Liver (tissue), 9 donors: ENCODE results near the gene ARHGEF7. TPM values are rescaled to one million over a fixed set of nuclear protein-coding genes. Genes with fewer than 3 reads are reported as not detected.

Source experiments
- DNase-seq: peaks from one replicate; pipeline ENCODE4 v3.0.0-alpha.2; 2017; ENCODE audit warnings: low spot score
- H3K27ac ChIP-seq, 2 donors: one replicate each; pipeline ENCODE4 v1.7.0; 2013; ENCODE audit warnings: inconsistent platforms in 2 of 2, low read length in 2 of 2, control low read depth in 1 of 2, low read depth in 1 of 2, mild to moderate bottlenecking in 1 of 2
- H3K27me3 ChIP-seq, 4 donors: one replicate each; pipeline versions ENCODE4 v1.6.1 to v1.7.0; 2013; ENCODE audit warnings: low read length in 3 of 4, inconsistent platforms in 1 of 4, mild to moderate bottlenecking in 1 of 4, moderate library complexity in 1 of 4; ENCODE audit not compliant: control insufficient read depth in 4 of 4, insufficient read depth in 4 of 4
- H3K36me3 ChIP-seq, 4 donors: one replicate each; pipeline versions ENCODE4 v1.6.1 to v1.7.0; 2013; ENCODE audit warnings: low read length in 3 of 4, mild to moderate bottlenecking in 3 of 4, low read depth in 1 of 4, moderate library complexity in 1 of 4; ENCODE audit not compliant: control insufficient read depth in 4 of 4, insufficient read depth in 3 of 4
- H3K4me1 ChIP-seq, 4 donors: one replicate each; pipeline versions ENCODE4 v1.6.1 to v1.7.0; 2013; ENCODE audit warnings: low read length in 3 of 4, mild to moderate bottlenecking in 3 of 4, moderate library complexity in 1 of 4; ENCODE audit not compliant: control insufficient read depth in 4 of 4, insufficient read depth in 4 of 4
- H3K4me3 ChIP-seq, 3 donors: one replicate each; pipeline versions ENCODE4 v1.6.1 to v1.7.0; 2013; ENCODE audit warnings: low read length in 3 of 3, control low read depth in 1 of 3, low read depth in 1 of 3, mild to moderate bottlenecking in 1 of 3
- H3K9ac ChIP-seq, 2 donors: one replicate each; pipeline ENCODE4 v1.7.0; 2013; ENCODE audit warnings: low read length in 2 of 2, mild to moderate bottlenecking in 2 of 2, moderate library complexity in 2 of 2, control low read depth in 1 of 2, low read depth in 1 of 2
- H3K9me3 ChIP-seq, 4 donors: one replicate each; pipeline versions ENCODE4 v1.6.1 to v1.7.0; 2013; ENCODE audit warnings: low read length in 3 of 4; ENCODE audit not compliant: control insufficient read depth in 4 of 4
- FOXA1 ChIP-seq: IDR thresholded peaks from 2 replicates; pipeline ENCODE4 v1.6.1; 2016; ENCODE audit warnings: antibody characterized with exemption
- GABPA ChIP-seq, 2 donors: IDR thresholded peaks in 1 of 2; conservative IDR thresholded peaks in 1 of 2; 2 replicates each; pipeline ENCODE4 v1.6.1; 2016; ENCODE audit warnings: antibody characterized with exemption in 2 of 2, mild to moderate bottlenecking in 1 of 2, moderate library complexity in 1 of 2
- HNF4A ChIP-seq, 2 donors: conservative IDR thresholded peaks; 2 replicates each; pipeline ENCODE4 v1.6.1; 2016; ENCODE audit warnings: antibody characterized with exemption in 2 of 2, mild to moderate bottlenecking in 2 of 2
- HNF4G ChIP-seq: IDR thresholded peaks from 2 replicates; pipeline ENCODE4 v1.6.1; 2016; ENCODE audit warnings: antibody characterized with exemption
- NR2F2 ChIP-seq: IDR thresholded peaks from 2 replicates; pipeline ENCODE4 v1.6.1; 2016; ENCODE audit warnings: antibody characterized with exemption
- RAD21 ChIP-seq, 2 donors: IDR thresholded peaks; 2 replicates each; pipeline ENCODE4 v1.6.1; 2016; ENCODE audit warnings: antibody characterized with exemption in 2 of 2, mild to moderate bottlenecking in 2 of 2
- RXRA ChIP-seq, 2 donors: IDR thresholded peaks; 2 replicates each; pipeline ENCODE4 v1.6.1; 2017 to 2018; ENCODE audit warnings: antibody characterized with exemption in 2 of 2, mild to moderate bottlenecking in 1 of 2
- TAF1 ChIP-seq: conservative IDR thresholded peaks from 2 replicates; pipeline ENCODE4 v1.6.1; 2016; ENCODE audit warnings: antibody characterized with exemption, mild to moderate bottlenecking
- WGBS: extraction: QIAGEN DNeasy Blood & Tissue Kit; methylation state at CpG from one replicate; pipeline ENCODE4 v1.1.7; 2013; 5-methylcytosine and 5-hydroxymethylcytosine counted together
- polyA plus RNA-seq, 2 donors: library from polyadenylated mRNA; stranded (reverse) in 1 of 2; unstranded in 1 of 2; fragments of 200-250 nt in 1 of 2; fragments of >200 nt in 1 of 2; fragmentation: Nextera tagmentation in 1 of 2; extraction: Ambion mirVana in 1 of 2; gene quantifications; one replicate each; pipeline versions ENCODE4 v1.2.1 to v1.2.3, GENCODE V29; 2013 to 2015
- total RNA-seq, 2 donors: library from RNA; depleted of rRNA; stranded (reverse); fragments of >200 nt; gene quantifications; one replicate each; pipeline ENCODE4 v1.2.3, GENCODE V29; 2014
- TF ChIP-seq, protein P1 (sequence below): fragments of 150-350 bp; IDR thresholded peaks from 2 replicates; pipeline ENCODE4 v1.5.1; 2017; ENCODE audit warnings: improper control_type of control experiment, low read depth, low read length; ENCODE audit not compliant: missing input control
- TF ChIP-seq, protein P2 (sequence below): IDR thresholded peaks from 2 replicates; pipeline ENCODE4 v1.6.1; 2016; ENCODE audit warnings: antibody characterized with exemption
- TF ChIP-seq, protein P3 (sequence below): IDR thresholded peaks from 2 replicates; pipeline ENCODE4 v1.6.1; 2016; ENCODE audit warnings: antibody characterized with exemption, mild to moderate bottlenecking
- donor health status: healthy.
- donor health status: healthy.
- donor health status: healthy.
- donor health status: healthy.
- donor health status: healthy.

The ARHGEF7 gene
- total and polyA plus RNA-seq, 4 donors: 10.3 to 37.5 (median 20.1) TPM

DNA sequence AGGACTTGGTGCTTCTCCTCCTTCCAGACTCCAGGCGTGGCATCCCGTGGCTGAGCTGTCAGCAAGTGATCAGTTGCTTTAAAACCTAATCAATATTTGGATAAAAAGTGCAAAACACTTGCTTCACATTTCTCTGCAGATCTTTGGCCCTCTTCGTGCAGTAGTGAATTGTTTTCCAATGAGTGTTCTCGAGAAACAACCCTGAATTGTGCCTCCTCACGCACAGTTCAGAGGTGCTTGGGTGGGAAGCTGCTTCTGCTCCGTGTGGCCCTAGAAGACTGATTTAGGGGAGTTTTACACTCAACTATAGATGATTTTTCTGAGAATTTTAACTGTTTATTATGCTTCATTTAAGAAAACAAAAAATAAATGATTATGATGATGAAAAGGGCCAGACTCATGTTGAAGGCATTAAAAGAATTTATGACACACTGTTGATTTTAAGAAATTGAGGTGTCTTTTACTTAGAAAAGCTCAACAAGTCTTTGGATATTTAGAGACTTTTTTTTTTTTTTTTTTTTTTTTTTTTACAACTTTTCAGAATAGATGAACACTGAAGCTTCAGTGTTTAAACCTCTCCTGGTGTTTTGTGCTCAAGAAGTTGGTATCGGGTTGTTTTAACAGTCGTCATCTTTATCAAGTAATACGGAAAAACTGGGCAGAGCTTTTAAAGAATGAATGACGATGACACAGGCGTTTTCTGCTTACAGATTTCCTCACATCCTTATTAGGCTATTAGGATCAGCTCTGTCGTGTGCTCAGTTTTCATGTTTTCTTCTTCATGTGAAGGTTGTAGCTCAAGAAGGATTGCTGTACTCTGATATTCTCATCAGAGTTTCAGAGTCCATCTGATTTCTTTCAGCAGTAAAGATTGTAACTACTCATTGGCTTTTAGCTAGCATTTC is 165.8 kb downstream of the ARHGEF7 start:
- Histone ChIP-seq H3K4me3 (no peak overlapping the region), H3K4me1 (peaks cover 0 to 11% (median 3%) of the 10 kb centered on the region in 4 donors), H3K9ac (no peak overlapping the region), H3K27me3 (no peaks in the 10 kb centered on the region), H3K27ac (peak overlapping the region in 1 of 2 donors; percentile 5), H3K9me3 (no peaks in the 10 kb centered on the region), H3K36me3 (peaks cover 13 to 62% (median 45%) of the 10 kb centered on the region in 4 donors)
- TF ChIP-seq, protein P1, sequence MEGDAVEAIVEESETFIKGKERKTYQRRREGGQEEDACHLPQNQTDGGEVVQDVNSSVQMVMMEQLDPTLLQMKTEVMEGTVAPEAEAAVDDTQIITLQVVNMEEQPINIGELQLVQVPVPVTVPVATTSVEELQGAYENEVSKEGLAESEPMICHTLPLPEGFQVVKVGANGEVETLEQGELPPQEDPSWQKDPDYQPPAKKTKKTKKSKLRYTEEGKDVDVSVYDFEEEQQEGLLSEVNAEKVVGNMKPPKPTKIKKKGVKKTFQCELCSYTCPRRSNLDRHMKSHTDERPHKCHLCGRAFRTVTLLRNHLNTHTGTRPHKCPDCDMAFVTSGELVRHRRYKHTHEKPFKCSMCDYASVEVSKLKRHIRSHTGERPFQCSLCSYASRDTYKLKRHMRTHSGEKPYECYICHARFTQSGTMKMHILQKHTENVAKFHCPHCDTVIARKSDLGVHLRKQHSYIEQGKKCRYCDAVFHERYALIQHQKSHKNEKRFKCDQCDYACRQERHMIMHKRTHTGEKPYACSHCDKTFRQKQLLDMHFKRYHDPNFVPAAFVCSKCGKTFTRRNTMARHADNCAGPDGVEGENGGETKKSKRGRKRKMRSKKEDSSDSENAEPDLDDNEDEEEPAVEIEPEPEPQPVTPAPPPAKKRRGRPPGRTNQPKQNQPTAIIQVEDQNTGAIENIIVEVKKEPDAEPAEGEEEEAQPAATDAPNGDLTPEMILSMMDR: no peak
- TF ChIP-seq TAF1: no peak
- TF ChIP-seq RAD21 (IDR thresholded peaks at IDR 0.05): no peak
- no peak for TF ChIP-seq HNF4G
- no peak for TF ChIP-seq NR2F2
- TF ChIP-seq RXRA (IDR thresholded peaks at IDR 0.05): no peak
- 84% methylated on average over 12 of the region's 12 CpGs for WGBS
- DNase-seq: no peak

DNA sequence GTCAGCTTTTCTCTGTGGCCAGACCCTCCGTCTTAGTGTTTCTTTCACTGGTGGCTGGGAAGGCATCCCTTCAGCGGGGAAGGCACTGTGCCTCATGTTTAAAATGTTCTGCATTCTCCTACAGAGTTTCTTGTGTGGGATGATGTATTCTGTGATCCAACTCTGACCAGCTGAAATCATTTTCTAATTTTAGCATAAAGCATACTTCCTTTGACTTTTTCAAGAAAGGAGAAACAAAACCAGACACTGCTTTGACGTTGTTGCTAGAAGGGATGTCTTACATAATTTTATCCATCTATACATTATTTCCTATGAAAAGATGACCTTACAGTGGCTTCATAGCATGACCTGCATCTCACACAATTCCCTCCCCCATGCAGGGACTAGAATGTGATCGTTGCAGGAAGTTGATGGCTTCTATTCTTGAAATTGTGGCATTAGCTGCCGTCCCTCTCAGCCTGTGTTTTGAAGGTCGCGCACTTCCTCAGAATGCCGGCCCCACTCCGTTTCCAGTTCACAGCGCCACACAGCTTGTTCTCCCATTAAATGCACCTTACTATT is 166.7 kb downstream of the ARHGEF7 start:
- Histone ChIP-seq H3K27ac (peak overlapping the region in 1 of 2 donors; percentile 16), H3K9ac (no peak overlapping the region), H3K4me1 (peaks cover 0 to 11% (median 3%) of the 10 kb centered on the region in 4 donors), H3K27me3 (no peaks in the 10 kb centered on the region), H3K36me3 (peaks cover 15 to 63% (median 48%) of the 10 kb centered on the region in 4 donors), H3K9me3 (no peaks in the 10 kb centered on the region), H3K4me3 (no peak overlapping the region)
- no peak for DNase-seq
- peak in 1 of 2 donors; percentile 13 for TF ChIP-seq RAD21 (IDR thresholded peaks at IDR 0.05)
- no peak for TF ChIP-seq FOXA1
- WGBS: 62% methylated on average over 10 of the region's 10 CpGs

DNA sequence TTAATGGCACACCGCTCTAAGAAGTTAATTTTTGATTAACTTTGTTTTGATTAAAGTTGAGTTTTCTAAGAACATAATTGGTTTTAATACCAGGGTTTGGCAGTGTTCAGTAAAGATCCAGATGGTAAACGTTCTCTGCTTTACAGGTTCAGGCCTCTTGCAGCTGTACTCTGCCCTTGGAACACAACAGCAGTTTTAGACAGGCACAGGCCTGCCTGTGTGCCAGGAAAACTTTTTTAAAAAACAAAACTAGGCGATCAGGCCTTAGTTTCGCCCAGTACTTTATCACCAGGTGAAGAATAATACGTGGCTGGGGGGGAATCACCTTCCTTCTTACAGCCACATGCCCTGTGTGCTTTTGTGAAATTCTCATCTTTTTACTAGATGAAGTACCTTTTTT is 167.3 kb downstream of the ARHGEF7 start:
- H3K27ac ChIP-seq: peak overlapping the region in 1 of 2 donors; percentile 16
- no peak overlapping the region for H3K9ac ChIP-seq
- H3K36me3 ChIP-seq: peaks cover 17 to 68% (median 50%) of the 10 kb centered on the region in 4 donors
- peaks cover 0 to 11% (median 3%) of the 10 kb centered on the region in 4 donors for H3K4me1 ChIP-seq
- DNase-seq: no peak
- no peaks in the 10 kb centered on the region for H3K9me3 ChIP-seq
- WGBS: 42% methylated on average over 5 of the region's 5 CpGs
- TF ChIP-seq HNF4A (conservative IDR thresholded peaks at IDR 0.05) (peak in 1 of 2 donors; percentile 45), GABPA (IDR thresholded peaks at IDR 0.05 in 1 of 2, conservative IDR thresholded peaks at IDR 0.05 in 1 of 2) (no peak)
- no peak overlapping the region for H3K4me3 ChIP-seq
- no peaks in the 10 kb centered on the region for H3K27me3 ChIP-seq

DNA sequence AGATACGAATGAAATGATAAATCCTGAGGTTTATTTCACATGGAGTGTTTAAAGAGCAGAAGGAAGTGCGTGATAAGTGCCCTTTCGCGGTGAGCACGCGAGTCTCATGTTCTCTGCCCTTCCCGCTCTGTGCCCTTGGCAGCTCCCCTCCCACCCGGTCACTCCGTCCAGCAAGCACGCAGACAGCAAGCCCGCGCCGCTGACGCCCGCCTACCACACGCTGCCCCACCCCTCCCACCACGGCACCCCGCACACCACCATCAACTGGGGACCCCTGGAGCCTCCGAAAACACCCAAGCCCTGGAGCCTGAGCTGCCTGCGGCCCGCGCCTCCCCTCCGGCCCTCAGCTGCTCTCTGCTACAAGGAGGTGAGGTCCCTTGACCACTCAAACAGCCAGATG is 167.9 kb downstream of the ARHGEF7 start:
- Histone ChIP-seq H3K4me1 (peaks cover 0 to 11% (median 3%) of the 10 kb centered on the region in 4 donors), H3K9ac (no peak overlapping the region), H3K27ac (peak overlapping the region in 1 of 2 donors; percentile 16), H3K9me3 (no peaks in the 10 kb centered on the region), H3K36me3 (peaks cover 19 to 65% (median 50%) of the 10 kb centered on the region in 4 donors), H3K4me3 (no peak overlapping the region), H3K27me3 (no peaks in the 10 kb centered on the region)
- DNase-seq: no peak
- WGBS: 96% methylated on average over 23 of the region's 23 CpGs
- TF ChIP-seq FOXA1 (no peak), GABPA (IDR thresholded peaks at IDR 0.05 in 1 of 2, conservative IDR thresholded peaks at IDR 0.05 in 1 of 2) (no peak), HNF4G (no peak), NR2F2 (no peak), TAF1 (no peak)
- TF ChIP-seq, protein P2, sequence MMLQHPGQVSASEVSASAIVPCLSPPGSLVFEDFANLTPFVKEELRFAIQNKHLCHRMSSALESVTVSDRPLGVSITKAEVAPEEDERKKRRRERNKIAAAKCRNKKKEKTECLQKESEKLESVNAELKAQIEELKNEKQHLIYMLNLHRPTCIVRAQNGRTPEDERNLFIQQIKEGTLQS: no peak
- TF ChIP-seq, protein P3, sequence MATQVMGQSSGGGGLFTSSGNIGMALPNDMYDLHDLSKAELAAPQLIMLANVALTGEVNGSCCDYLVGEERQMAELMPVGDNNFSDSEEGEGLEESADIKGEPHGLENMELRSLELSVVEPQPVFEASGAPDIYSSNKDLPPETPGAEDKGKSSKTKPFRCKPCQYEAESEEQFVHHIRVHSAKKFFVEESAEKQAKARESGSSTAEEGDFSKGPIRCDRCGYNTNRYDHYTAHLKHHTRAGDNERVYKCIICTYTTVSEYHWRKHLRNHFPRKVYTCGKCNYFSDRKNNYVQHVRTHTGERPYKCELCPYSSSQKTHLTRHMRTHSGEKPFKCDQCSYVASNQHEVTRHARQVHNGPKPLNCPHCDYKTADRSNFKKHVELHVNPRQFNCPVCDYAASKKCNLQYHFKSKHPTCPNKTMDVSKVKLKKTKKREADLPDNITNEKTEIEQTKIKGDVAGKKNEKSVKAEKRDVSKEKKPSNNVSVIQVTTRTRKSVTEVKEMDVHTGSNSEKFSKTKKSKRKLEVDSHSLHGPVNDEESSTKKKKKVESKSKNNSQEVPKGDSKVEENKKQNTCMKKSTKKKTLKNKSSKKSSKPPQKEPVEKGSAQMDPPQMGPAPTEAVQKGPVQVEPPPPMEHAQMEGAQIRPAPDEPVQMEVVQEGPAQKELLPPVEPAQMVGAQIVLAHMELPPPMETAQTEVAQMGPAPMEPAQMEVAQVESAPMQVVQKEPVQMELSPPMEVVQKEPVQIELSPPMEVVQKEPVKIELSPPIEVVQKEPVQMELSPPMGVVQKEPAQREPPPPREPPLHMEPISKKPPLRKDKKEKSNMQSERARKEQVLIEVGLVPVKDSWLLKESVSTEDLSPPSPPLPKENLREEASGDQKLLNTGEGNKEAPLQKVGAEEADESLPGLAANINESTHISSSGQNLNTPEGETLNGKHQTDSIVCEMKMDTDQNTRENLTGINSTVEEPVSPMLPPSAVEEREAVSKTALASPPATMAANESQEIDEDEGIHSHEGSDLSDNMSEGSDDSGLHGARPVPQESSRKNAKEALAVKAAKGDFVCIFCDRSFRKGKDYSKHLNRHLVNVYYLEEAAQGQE: no peak
- TF ChIP-seq, protein P1: no peak
